Measurements from ENCODE around the gene XIAP.
"Not testable (repeated sequence)": the region's sequence is repeated elsewhere in the genome, so short reads cannot be mapped to it uniquely, and the experiment has no call there.

The XIAP gene

DNA sequence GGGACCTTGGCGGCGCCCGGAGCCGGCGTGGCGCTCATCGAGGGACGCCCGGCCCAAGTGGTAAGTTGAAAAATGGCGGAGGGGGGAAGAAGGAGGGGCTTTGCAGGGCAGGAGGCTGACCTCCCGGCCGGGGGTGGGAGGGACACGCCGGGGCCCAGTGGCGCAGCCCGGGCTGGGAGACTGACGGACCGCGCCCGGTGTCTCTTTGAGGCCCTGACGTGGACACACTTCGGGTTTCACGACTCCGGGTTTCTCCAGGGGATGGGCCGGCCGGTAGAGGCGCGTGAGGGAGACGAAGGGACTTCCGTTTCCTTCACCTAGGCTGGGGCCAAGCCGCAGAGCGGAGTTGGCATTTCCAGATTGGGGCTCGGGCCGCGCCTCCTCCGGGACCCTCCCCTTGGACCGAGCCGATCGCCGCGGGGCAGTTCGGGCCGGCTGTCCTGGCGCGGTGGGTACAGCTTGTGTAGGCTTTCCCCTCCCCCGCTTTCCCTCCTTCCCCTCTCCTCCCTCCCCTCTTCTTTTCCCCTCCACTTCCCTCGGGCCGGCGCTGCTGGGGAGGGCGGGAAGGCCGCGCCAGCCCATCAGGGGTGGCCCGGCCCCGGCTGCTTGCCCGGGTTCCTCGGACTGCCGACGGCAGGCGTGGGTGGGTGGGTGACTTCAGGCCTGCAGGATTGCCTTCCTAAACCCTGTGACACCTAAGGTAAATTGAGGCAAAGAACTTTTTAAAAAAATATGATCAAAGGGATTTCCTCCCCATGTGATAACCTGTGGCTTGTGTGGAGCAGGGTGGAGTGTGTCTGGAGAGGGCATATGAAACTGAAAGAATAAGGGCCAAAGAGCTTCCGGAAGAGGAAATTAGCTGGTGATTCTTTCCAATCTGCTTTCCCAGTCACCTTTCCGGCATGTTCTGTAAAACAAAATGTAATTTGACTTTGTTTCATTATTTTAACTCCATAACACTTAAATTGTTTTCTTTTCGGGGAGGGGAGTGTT lies at the start of gene XIAP:
TSS of gene XIAP (plus strand) at position 208 of the 993 bp plus-strand sequence. CDS start 25,610 bp downstream, outside the sequence.
- FAIRE-seq (peak; percentile 20), DNase-seq (ENCODE audit: insufficient read length, low spot score) (peak; percentile 67)
- TF ChIP-seq POLR2A (IDR thresholded peaks at IDR 0.05; ENCODE audit: low read depth, low read length) = peak; percentile 59

DNA sequence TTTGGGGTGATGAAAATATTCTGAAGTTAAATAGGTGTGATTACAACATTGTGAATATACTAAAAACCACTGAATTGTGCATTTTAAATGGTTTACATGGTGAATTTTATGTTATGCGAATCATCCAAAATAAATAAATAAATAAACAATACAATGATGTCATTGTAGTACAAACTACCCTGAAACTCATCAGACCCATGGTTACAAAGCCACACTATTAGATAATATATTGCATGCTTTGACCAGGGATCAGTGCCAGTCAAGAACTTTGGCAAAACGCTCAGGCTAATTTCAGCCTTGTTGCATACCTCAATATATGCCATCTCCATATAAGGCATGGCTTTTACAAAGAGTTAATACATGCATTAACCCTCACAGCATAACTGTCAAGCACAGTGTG lies 45.5 kb upstream of the XIAP start:
- FAIRE-seq = no peak
- no peak for DNase-seq (ENCODE audit: insufficient read length, low spot score)
- TF ChIP-seq POLR2A (IDR thresholded peaks at IDR 0.05; ENCODE audit: low read depth, low read length) = no peak

GRCh38 chrX:123814934-123815394 lies 44.9 kb upstream of the XIAP start:
- DNase-seq (ENCODE audit: insufficient read length, low spot score); FAIRE-seq: not testable (repeated sequence)

DNA sequence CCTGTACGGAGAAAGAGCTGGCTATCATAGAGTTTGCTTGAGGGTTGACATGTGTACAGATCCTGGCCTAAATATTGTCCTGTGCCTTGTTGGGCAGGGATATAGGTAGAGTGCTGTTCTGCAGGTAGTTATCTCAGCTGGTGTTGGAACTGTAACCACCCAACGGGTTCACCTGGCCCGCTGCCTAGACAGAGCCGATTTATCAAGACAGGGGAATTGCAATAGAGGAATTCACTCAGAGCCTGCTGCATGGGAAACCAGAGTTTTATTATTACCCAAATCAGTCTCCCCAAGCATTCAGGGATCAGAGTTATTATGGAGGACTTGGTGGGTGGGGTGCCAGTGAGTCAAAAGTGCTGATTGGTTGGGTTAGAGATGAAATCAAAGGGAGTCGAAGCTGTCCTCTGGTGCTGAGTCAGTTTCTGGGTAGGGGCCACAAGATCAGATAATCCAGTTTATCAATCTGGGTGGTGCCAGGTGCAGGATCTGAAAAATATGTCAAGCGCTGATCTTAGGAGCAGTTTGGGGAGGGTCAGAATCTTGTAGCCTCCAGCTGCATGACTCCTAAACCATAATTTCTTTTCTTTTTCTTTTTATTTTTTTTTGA lies 42.5 kb upstream of the XIAP start:
- DNase-seq (ENCODE audit: insufficient read length, low spot score) (no peak), FAIRE-seq (no peak)
- no peak for TF ChIP-seq POLR2A (IDR thresholded peaks at IDR 0.05; ENCODE audit: low read depth, low read length)

- no peak for TF ChIP-seq POLR2A (IDR thresholded peaks at IDR 0.05; ENCODE audit: low read depth, low read length)
- FAIRE-seq (peak; percentile 86), DNase-seq (ENCODE audit: insufficient read length, low spot score) (peak; percentile 40)
Observed at GRCh38 chrX:123818243-123818642, 41.6 kb upstream of the XIAP start.

- DNase-seq (ENCODE audit: insufficient read length, low spot score) (no peak), FAIRE-seq (no peak)
- TF ChIP-seq POLR2A (IDR thresholded peaks at IDR 0.05; ENCODE audit: low read depth, low read length) = no peak
Observed at GRCh38 chrX:123822965-123823364, 36.9 kb upstream of the XIAP start.

DNA sequence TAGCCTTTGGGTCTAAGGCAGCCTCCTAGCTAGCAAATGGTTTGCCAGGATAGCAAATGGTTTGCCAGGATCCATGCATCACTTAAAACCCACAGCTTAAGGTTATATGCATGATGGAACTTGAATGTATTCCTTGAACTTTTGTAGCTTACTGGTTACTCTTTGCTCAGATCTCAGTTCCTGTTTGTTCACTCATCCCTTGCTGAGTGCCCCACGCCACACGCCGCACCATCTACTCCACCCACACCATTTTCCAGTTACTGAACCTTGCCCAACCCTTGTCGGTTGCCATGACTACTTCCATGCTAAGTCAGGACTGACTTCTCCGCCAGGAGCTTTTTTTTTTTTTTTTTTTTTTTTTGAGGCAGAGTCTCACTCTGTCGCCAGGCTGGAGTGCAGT lies 29.5 kb upstream of the XIAP start:
- DNase-seq (ENCODE audit: insufficient read length, low spot score) (no peak), FAIRE-seq (no peak)
- no peak for TF ChIP-seq POLR2A (IDR thresholded peaks at IDR 0.05; ENCODE audit: low read depth, low read length)

DNA sequence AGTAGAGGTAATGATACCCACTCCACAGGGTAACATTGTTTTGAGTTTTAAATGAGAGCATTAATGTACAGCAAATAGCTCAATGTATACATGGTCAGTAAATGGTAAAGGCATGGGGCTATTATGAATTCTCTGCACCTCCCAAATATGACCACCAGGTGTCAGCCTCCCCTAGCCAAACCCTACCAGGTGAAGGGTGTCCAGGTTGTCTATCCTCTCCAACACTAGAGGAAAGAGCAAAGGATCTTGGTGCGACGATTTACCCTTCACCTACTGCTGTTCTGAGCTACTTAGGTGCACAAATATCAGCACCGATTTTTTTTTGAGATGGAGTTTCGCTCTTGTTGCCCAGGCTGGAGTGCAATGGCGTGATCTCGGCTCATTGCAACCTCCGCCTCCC lies 26.5 kb upstream of the XIAP start:
- TF ChIP-seq POLR2A (IDR thresholded peaks at IDR 0.05; ENCODE audit: low read depth, low read length) = no peak
- peak; percentile 41 for DNase-seq (ENCODE audit: insufficient read length, low spot score)
- peak; percentile 75 for FAIRE-seq

- TF ChIP-seq POLR2A (IDR thresholded peaks at IDR 0.05; ENCODE audit: low read depth, low read length) = no peak
- FAIRE-seq (no peak), DNase-seq (ENCODE audit: insufficient read length, low spot score) (no peak)
Observed at GRCh38 chrX:123834116-123834515, 25.7 kb upstream of the XIAP start.

GRCh38 chrX:123835661-123836371 lies 24.0 kb upstream of the XIAP start:
- DNase-seq (ENCODE audit: insufficient read length, low spot score) (peak; percentile 38), FAIRE-seq (peak; percentile 80)
- TF ChIP-seq POLR2A (IDR thresholded peaks at IDR 0.05; ENCODE audit: low read depth, low read length) = no peak

- not testable (repeated sequence) for FAIRE-seq; DNase-seq (ENCODE audit: insufficient read length, low spot score)
Observed at GRCh38 chrX:123845129-123845528, 14.7 kb upstream of the XIAP start.

DNA sequence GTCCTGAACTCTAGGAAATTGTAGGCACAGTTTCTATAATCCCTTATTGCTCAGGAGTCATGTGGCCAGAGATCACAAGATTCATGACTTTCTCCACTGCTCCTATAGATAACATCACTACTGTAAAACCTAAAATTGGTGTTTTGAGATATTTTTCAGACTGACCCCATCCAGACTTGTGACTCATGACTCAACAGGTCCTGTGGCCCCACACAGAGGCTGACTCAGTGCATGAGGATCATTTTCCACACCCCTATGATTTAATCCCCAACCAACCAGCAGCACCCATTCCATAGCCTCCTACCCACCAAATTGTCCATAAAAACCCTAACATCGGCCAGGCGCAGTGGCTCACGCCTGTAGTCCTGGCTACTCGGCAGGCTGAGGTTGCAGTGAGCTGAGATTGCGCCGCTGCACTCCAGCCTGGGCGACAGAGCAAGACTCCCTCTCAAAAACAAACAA lies 13.2 kb upstream of the XIAP start:
- DNase-seq (ENCODE audit: insufficient read length, low spot score) (no peak), FAIRE-seq (peak; percentile 93)
- peak; percentile 49; the same call in 1 of the 2 replicates for TF ChIP-seq POLR2A (IDR thresholded peaks at IDR 0.05; ENCODE audit: low read depth, low read length)

- FAIRE-seq (no peak), DNase-seq (ENCODE audit: insufficient read length, low spot score) (no peak)
- TF ChIP-seq POLR2A (IDR thresholded peaks at IDR 0.05; ENCODE audit: low read depth, low read length) = no peak
Observed at GRCh38 chrX:123847056-123847455, 12.8 kb upstream of the XIAP start.

DNA sequence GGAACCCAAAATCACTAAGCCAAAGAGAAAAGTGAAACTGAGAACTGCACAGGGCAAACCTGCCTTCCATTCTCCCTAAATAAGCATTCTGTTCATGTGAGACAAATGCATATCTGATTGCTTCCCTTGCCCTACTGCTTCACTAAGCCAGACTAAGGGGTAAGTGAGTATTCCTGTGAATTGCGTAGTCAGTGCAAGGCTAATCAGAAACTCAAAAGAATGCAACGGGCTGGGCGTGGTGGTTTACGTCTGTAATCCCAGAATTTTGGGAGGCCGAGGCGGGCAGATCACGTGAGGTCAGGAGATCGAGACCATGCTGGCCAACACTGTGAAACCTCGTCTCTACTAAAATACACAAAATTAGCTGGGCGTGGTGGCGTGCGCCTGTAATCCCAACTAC lies 10.8 kb upstream of the XIAP start:
- DNase-seq (ENCODE audit: insufficient read length, low spot score) (no peak), FAIRE-seq (no peak)
- no peak for TF ChIP-seq POLR2A (IDR thresholded peaks at IDR 0.05; ENCODE audit: low read depth, low read length)

DNA sequence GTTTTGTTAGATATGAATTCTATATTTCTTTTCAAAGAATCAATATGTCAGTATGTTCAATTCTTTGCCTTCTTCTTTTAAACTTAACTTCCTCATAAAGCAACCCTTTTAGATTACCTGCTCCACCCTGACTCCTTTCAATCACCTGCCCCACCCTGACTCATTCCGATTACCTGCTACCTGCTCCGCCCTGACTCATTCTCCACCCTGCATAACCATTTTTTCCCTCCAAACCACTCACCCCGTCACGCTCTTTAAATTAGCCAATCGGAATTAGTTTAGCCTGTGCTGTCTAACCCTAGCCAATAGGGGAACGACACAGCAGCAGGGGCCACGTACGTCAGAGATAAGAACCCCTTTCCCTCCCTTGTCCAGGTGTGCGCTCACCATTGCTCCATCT lies 9.9 kb upstream of the XIAP start:
- FAIRE-seq; DNase-seq (ENCODE audit: insufficient read length, low spot score): not testable (repeated sequence)
